Kidney (tissue), 14 donors: ENCODE measurements around the gene ZMYND10. TPM values are rescaled to one million over a fixed set of nuclear protein-coding genes. Genes with fewer than 3 reads are reported as not detected.

Experiments
- DNase-seq, 5 donors: peaks; one replicate each; pipeline ENCODE4 v3.0.0-alpha.2; 2013 to 2020
- FAIRE-seq: peaks from 2 replicates; lab custom pipeline; 2012; peaks lifted over from hg19 to GRCh38; lab: Jason Lieb, UNC
- H3K27ac ChIP-seq, 2 donors: one replicate each; pipeline ENCODE4 v1.7.0; 2013; ENCODE audit warnings: low read depth in 2 of 2, low read length in 2 of 2, inconsistent platforms in 1 of 2
- H3K27me3 ChIP-seq: one replicate; pipeline ENCODE4 v1.7.1; 2013; ENCODE audit warnings: low read length, inconsistent platforms; ENCODE audit not compliant: control insufficient read depth, insufficient read depth
- H3K36me3 ChIP-seq, 3 donors: one replicate each; pipeline versions ENCODE4 v1.7.0 to v1.7.1; 2013; ENCODE audit warnings: low read length in 3 of 3, control low read depth in 1 of 3, inconsistent platforms in 1 of 3; ENCODE audit not compliant: insufficient read depth in 3 of 3, control insufficient read depth in 2 of 3
- H3K4me1 ChIP-seq, 3 donors: one replicate each; pipeline versions ENCODE4 v1.7.0 to v1.7.1; 2013; ENCODE audit warnings: low read length in 3 of 3, inconsistent platforms in 1 of 3, low read depth in 1 of 3; ENCODE audit not compliant: control insufficient read depth in 2 of 3, insufficient read depth in 2 of 3
- H3K4me3 ChIP-seq, 3 donors: one replicate each; pipeline versions ENCODE4 v1.7.0 to v1.8.1; 2013; ENCODE audit warnings: low read length in 3 of 3, control low read depth in 1 of 3, inconsistent platforms in 1 of 3
- H3K9ac ChIP-seq, 3 donors: one replicate each; pipeline versions ENCODE4 v1.7.0 to v1.7.1; 2013; ENCODE audit warnings: low read length in 3 of 3, control low read depth in 1 of 3, inconsistent platforms in 1 of 3
- H3K9me3 ChIP-seq, 3 donors: one replicate each; pipeline versions ENCODE4 v1.7.0 to v1.7.1; 2013; ENCODE audit warnings: low read length in 3 of 3, control low read depth in 1 of 3, inconsistent platforms in 1 of 3; ENCODE audit not compliant: control insufficient read depth in 2 of 3, insufficient read depth in 1 of 3
- CTCF ChIP-seq: IDR thresholded peaks from 3 replicates; pipeline ENCODE4 v1.5.1; 2012; ENCODE audit warnings: mild to moderate bottlenecking, moderate library complexity, borderline replicate concordance; ENCODE audit not compliant: insufficient read depth; ENCODE audit errors: extremely low read depth
- intact Hi-C: fragments of 100-400 bp; cut with DNase I; formaldehyde crosslinking; loops from one replicate; pipeline ENCODE4 v1.11.1; 2022
- polyA plus RNA-seq: library from polyadenylated mRNA; stranded (reverse); fragments of 350-450 nt; fragmentation: Illumina TruSeq; extraction: RNeasy Lipid Tissue Mini Kit (QIAGEN cat#74804); gene quantifications from one replicate; pipeline ENCODE4 v1.2.3, GENCODE V29; 2014; ENCODE audit warnings: low read depth, low replicate concordance; ENCODE audit not compliant: insufficient read depth
- total RNA-seq: library from RNA; stranded (reverse); fragmentation: NEBNext Ultra II Directional; extraction: Animal tissue kit (Norgen Biotek cat#: 25700); gene quantifications from one replicate; pipeline ENCODE4 v1.2.1, GENCODE V29; 2021
- donor health status: control.
- donor health status: control.
- donor health status: control.
- donor health status: control.
- donor health status: control.
- donor health status: DM: yes; HTN: yes; CAD: no.
- donor health status: Normal renal cell carcinoma (clear cell type).

ZMYND10 gene
- total and polyA plus RNA-seq, 2 donors from 2014 or later: 10.0 to 14.2 TPM

- peaks cover 3 to 21% (median 16%) of the 10 kb centered on the region in 3 donors for H3K4me1 ChIP-seq
- intact Hi-C loops: no loop called here
- no peaks in the 10 kb centered on the region for H3K9me3 ChIP-seq
- TF ChIP-seq CTCF: no peak
- H3K27ac ChIP-seq: peak overlapping the region; percentile 78 to 88
- no peaks in the 10 kb centered on the region for H3K27me3 ChIP-seq
- DNase-seq: peak in 1 of 5 donors; percentile 62
- H3K4me3 ChIP-seq: peak overlapping the region in 1 of 3 donors; percentile 88
- peaks cover 0 to 18% (median 6%) of the 10 kb centered on the region in 3 donors for H3K36me3 ChIP-seq
- H3K9ac ChIP-seq: peak overlapping the region in 1 of 3 donors; percentile 84
- no peak for FAIRE-seq
Observed at GRCh38 chr3:50293079-50293801, 52.3 kb downstream of the ZMYND10 start.

GRCh38 chr3:50292159-50293078, 53.1 kb downstream of the ZMYND10 start, which contains the start of gene IFRD2:
TSS of gene IFRD2 (minus strand) at chr3:50292429. CDS start at chr3:50292274, 155 bp downstream.
- DNase-seq (peak; percentile 97 to 99 (median 99)), FAIRE-seq (peak; percentile 92)
- intact Hi-C loops: no loop called here
- H3K9me3 ChIP-seq: no peaks in the 10 kb centered on the region
- H3K4me1 ChIP-seq: peaks cover 3 to 17% (median 16%) of the 10 kb centered on the region in 3 donors
- peaks cover 0 to 25% (median 9%) of the 10 kb centered on the region in 3 donors for H3K36me3 ChIP-seq
- peak within 1 kb of the TSS; percentile 78 to 88 for H3K27ac ChIP-seq
- no peak for TF ChIP-seq CTCF
- H3K9ac ChIP-seq: peak within 1 kb of the TSS; percentile 30 to 84 (median 66)
- H3K27me3 ChIP-seq: no peaks in the 10 kb centered on the region
- peak within 1 kb of the TSS; percentile 66 to 88 (median 85) for H3K4me3 ChIP-seq

Other genes starting within 250 kb of the ZMYND10 start
- 39.9 TPM for gene SEMA3F, start 190.4 kb downstream of the ZMYND10 start, total RNA-seq
- gene SEMA3F, start 190.4 kb downstream of the ZMYND10 start, polyA plus RNA-seq: 36.7 TPM
- not detected for gene GNAT1, start 154.1 kb downstream of the ZMYND10 start, total RNA-seq
- not detected for gene GNAT1, start 154.1 kb downstream of the ZMYND10 start, polyA plus RNA-seq
- 1.6 TPM for gene SLC38A3, start 140.5 kb downstream of the ZMYND10 start, total RNA-seq
- 4.2 TPM for gene SLC38A3, start 140.5 kb downstream of the ZMYND10 start, polyA plus RNA-seq
- gene GNAI2, start 109.5 kb downstream of the ZMYND10 start, total RNA-seq: 245 TPM
- gene GNAI2, start 109.5 kb downstream of the ZMYND10 start, polyA plus RNA-seq: 141 TPM
- gene SEMA3B, start 76.6 kb downstream of the ZMYND10 start, total RNA-seq: 96.1 TPM
- gene SEMA3B, start 76.6 kb downstream of the ZMYND10 start, polyA plus RNA-seq: 99.9 TPM
- gene LSMEM2, start 66.6 kb downstream of the ZMYND10 start, total RNA-seq: 0.22 TPM
- gene LSMEM2, start 66.6 kb downstream of the ZMYND10 start, polyA plus RNA-seq: 0.62 TPM
- gene IFRD2, start 53.3 kb downstream of the ZMYND10 start, total RNA-seq: 78.1 TPM
- 54.1 TPM for gene IFRD2, start 53.3 kb downstream of the ZMYND10 start, polyA plus RNA-seq
- gene HYAL3, start 46.3 kb downstream of the ZMYND10 start, total RNA-seq: 2.0 TPM
- gene HYAL3, start 46.3 kb downstream of the ZMYND10 start, polyA plus RNA-seq: 3.2 TPM
- gene NAA80, start 46.3 kb downstream of the ZMYND10 start, total RNA-seq: 10.7 TPM
- gene NAA80, start 46.3 kb downstream of the ZMYND10 start, polyA plus RNA-seq: 8.7 TPM
- gene HYAL1, start 42.2 kb downstream of the ZMYND10 start, total RNA-seq: 47.5 TPM
- 126 TPM for gene HYAL1, start 42.2 kb downstream of the ZMYND10 start, polyA plus RNA-seq
- 142 TPM for gene HYAL2, start 23.0 kb downstream of the ZMYND10 start, total RNA-seq
- 93.2 TPM for gene HYAL2, start 23.0 kb downstream of the ZMYND10 start, polyA plus RNA-seq
- gene TUSC2, start 17.5 kb downstream of the ZMYND10 start, total RNA-seq: 33.6 TPM
- gene TUSC2, start 17.5 kb downstream of the ZMYND10 start, polyA plus RNA-seq: 60.0 TPM
- gene RASSF1, start 4.9 kb downstream of the ZMYND10 start, total RNA-seq: 28.9 TPM
- 19.1 TPM for gene RASSF1, start 4.9 kb downstream of the ZMYND10 start, polyA plus RNA-seq
- gene NPRL2, start 5.0 kb upstream of the ZMYND10 start, total RNA-seq: 23.5 TPM
- gene NPRL2, start 5.0 kb upstream of the ZMYND10 start, polyA plus RNA-seq: 39.8 TPM
- gene CYB561D2, start 5.1 kb upstream of the ZMYND10 start, total RNA-seq: 28.5 TPM
- 38.8 TPM for gene CYB561D2, start 5.1 kb upstream of the ZMYND10 start, polyA plus RNA-seq
- 40.1 TPM for gene TMEM115, start 13.8 kb upstream of the ZMYND10 start, total RNA-seq
- 54.0 TPM for gene TMEM115, start 13.8 kb upstream of the ZMYND10 start, polyA plus RNA-seq
- gene CACNA2D2, start 157.9 kb upstream of the ZMYND10 start, total RNA-seq: 3.6 TPM
- 6.0 TPM for gene CACNA2D2, start 157.9 kb upstream of the ZMYND10 start, polyA plus RNA-seq
- 6.2 TPM for gene C3orf18, start 222.0 kb upstream of the ZMYND10 start, total RNA-seq
- 14.9 TPM for gene C3orf18, start 222.0 kb upstream of the ZMYND10 start, polyA plus RNA-seq
- gene HEMK1, start 223.8 kb upstream of the ZMYND10 start, total RNA-seq: 25.1 TPM
- 30.3 TPM for gene HEMK1, start 223.8 kb upstream of the ZMYND10 start, polyA plus RNA-seq